ENCODE data around the gene TEX36. TPM values are rescaled to one million over a fixed set of nuclear protein-coding genes. Genes with fewer than 3 reads are reported as not detected.
"Not testable (repeated sequence)": the region's sequence is repeated elsewhere in the genome, so short reads cannot be mapped to it uniquely, and the experiment has no call there.

The TEX36 gene
- total RNA-seq, 4 donors from 2014 or later, result 0.49 TPM; not detected in 3

GRCh38 chr10:125659071-125659470 lies 23.9 kb downstream of the TEX36 start:
- no peaks in the 10 kb centered on the region for H3K4me1 ChIP-seq
- no peak for DNase-seq
- no peak overlapping the region for H3K4me3 ChIP-seq
- no peaks in the 10 kb centered on the region for H3K27me3 ChIP-seq
- no peaks in the 10 kb centered on the region for H3K9me3 ChIP-seq
- TF ChIP-seq, protein P1, sequence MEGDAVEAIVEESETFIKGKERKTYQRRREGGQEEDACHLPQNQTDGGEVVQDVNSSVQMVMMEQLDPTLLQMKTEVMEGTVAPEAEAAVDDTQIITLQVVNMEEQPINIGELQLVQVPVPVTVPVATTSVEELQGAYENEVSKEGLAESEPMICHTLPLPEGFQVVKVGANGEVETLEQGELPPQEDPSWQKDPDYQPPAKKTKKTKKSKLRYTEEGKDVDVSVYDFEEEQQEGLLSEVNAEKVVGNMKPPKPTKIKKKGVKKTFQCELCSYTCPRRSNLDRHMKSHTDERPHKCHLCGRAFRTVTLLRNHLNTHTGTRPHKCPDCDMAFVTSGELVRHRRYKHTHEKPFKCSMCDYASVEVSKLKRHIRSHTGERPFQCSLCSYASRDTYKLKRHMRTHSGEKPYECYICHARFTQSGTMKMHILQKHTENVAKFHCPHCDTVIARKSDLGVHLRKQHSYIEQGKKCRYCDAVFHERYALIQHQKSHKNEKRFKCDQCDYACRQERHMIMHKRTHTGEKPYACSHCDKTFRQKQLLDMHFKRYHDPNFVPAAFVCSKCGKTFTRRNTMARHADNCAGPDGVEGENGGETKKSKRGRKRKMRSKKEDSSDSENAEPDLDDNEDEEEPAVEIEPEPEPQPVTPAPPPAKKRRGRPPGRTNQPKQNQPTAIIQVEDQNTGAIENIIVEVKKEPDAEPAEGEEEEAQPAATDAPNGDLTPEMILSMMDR (IDR thresholded peaks at IDR 0.05), result no peak
- no peak for TF ChIP-seq POLR2A (IDR thresholded peaks at IDR 0.05)
- no peak overlapping the region for H3K27ac ChIP-seq
- H3K36me3 ChIP-seq, result no peaks in the 10 kb centered on the region
- intact Hi-C loops (cut with DNase I; ENCODE audit: low total_unique reads), result no loop called here

GRCh38 chr10:125656523-125656922 lies 26.4 kb downstream of the TEX36 start:
- TF ChIP-seq, protein P1 (IDR thresholded peaks at IDR 0.05), result no peak
- TF ChIP-seq POLR2A (IDR thresholded peaks at IDR 0.05), result no peak
- DNase-seq, result no peak
- Histone ChIP-seq H3K4me3 (no peak overlapping the region), H3K4me1 (no peaks in the 10 kb centered on the region), H3K27me3 (no peaks in the 10 kb centered on the region), H3K36me3 (no peaks in the 10 kb centered on the region), H3K9me3 (no peaks in the 10 kb centered on the region), H3K27ac (no peak overlapping the region)
- intact Hi-C loops (cut with DNase I; ENCODE audit: low total_unique reads), result no loop called here

- H3K36me3 ChIP-seq; DNase-seq; H3K9me3 ChIP-seq; H3K27ac ChIP-seq; H3K4me1 ChIP-seq; H3K27me3 ChIP-seq; H3K4me3 ChIP-seq; intact Hi-C loops (cut with DNase I; ENCODE audit: low total_unique reads): not testable (repeated sequence)
These were observed 29.9 kb downstream of the TEX36 start for GRCh38 chr10:125653113-125653512.

DNA sequence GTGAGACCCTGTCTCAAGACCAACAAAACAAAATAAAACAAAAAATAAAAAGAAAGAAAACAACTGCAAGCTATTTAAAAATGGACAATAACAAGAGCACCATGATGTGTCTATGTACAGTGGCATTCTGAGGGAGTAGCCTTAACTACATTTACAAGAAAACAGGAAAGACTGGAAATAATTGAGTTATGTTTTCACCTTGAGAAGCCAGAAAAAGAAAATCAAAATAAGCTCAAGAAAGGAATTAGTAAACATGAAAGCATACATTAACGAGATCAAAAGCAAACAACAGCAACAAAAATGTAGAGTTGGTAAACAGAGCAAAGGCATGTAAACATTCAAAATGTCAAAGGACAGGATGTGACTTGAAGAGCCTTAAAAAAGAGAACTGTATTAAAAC lies 36.7 kb downstream of the TEX36 start:
- no peaks in the 10 kb centered on the region for H3K9me3 ChIP-seq
- no peak for DNase-seq
- no peak overlapping the region for H3K27ac ChIP-seq
- H3K4me1 ChIP-seq, result no peaks in the 10 kb centered on the region
- H3K4me3 ChIP-seq, result no peak overlapping the region
- TF ChIP-seq POLR2A (IDR thresholded peaks at IDR 0.05), result no peak
- TF ChIP-seq, protein P1 (IDR thresholded peaks at IDR 0.05), result no peak
- H3K36me3 ChIP-seq, result no peaks in the 10 kb centered on the region
- intact Hi-C loops (cut with DNase I; ENCODE audit: low total_unique reads), result no loop called here
- no peaks in the 10 kb centered on the region for H3K27me3 ChIP-seq

GRCh38 chr10:125641398-125641797 lies 41.6 kb downstream of the TEX36 start:
- no peak overlapping the region for H3K4me3 ChIP-seq
- no peak overlapping the region for H3K27ac ChIP-seq
- no peaks in the 10 kb centered on the region for H3K4me1 ChIP-seq
- DNase-seq, result no peak
- TF ChIP-seq, protein P1 (IDR thresholded peaks at IDR 0.05), result no peak
- no peak for TF ChIP-seq POLR2A (IDR thresholded peaks at IDR 0.05)
- no peaks in the 10 kb centered on the region for H3K27me3 ChIP-seq
- no peaks in the 10 kb centered on the region for H3K36me3 ChIP-seq
- intact Hi-C loops (cut with DNase I; ENCODE audit: low total_unique reads), result no loop called here
- no peaks in the 10 kb centered on the region for H3K9me3 ChIP-seq

DNA sequence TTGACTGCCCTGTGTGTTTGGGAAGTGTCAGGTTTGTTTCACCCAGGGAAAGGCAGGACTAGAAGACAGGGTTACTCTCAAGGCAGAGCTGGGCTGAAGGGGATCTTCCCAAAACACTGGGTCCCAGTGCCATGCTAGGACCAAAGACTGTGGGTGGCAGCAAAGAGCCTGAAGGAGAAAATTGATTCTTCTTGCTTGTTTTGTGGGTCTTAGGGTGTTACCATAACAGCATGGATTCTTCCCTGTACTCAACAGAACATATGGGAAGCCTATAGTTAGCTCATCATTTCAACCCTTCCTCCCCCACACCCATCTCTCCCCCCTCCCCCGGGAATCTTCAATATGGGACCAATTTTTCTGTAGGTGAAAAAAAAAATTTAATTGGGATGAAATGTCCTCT lies 42.3 kb downstream of the TEX36 start:
- Histone ChIP-seq H3K4me1 (no peaks in the 10 kb centered on the region), H3K27me3 (no peaks in the 10 kb centered on the region), H3K27ac (no peak overlapping the region), H3K9me3 (no peaks in the 10 kb centered on the region), H3K4me3 (no peak overlapping the region), H3K36me3 (no peaks in the 10 kb centered on the region)
- no peak for DNase-seq
- TF ChIP-seq, protein P1 (IDR thresholded peaks at IDR 0.05), result no peak
- no peak for TF ChIP-seq POLR2A (IDR thresholded peaks at IDR 0.05)
- intact Hi-C loops (cut with DNase I; ENCODE audit: low total_unique reads), result no loop called here

Data from uterus (tissue), 4 donors.